GM12878 (cell line): Measurements from ENCODE around the gene SSTR4. TPM values are rescaled to one million over a fixed set of nuclear protein-coding genes. Genes with fewer than 3 reads are reported as not detected.

Source experiments
- ATAC-seq: fragments of 200-7000 bp; cut with Tn5 transposase; 3 replicates; pipeline ENCODE4 v1.9.1; 2020; ENCODE audit warnings: mild to moderate bottlenecking, moderate library complexity
- BruUV-seq: library from RNA; stranded (reverse); fragments of 400-500 nt; replicated peaks from 2 replicates; lab custom pipeline; 2021; lab: Mats Ljungman, UMichigan
- CTCF ChIA-PET: fragments of 300-600 bp; sonication (Branson Sonifier 250); formaldehyde crosslinking; extraction: SDS; loops from one replicate; lab custom pipeline; 2021; ENCODE audit warnings: inconsistent platforms; lab: Yijun Ruan, JAX
- POLR2A ChIA-PET: fragments of 350-600 bp; formaldehyde crosslinking; extraction: SDS; loops from one replicate; lab custom pipeline; 2021; ENCODE audit warnings: inconsistent platforms; lab: Charles Lee
- RAD21 ChIA-PET: fragments of 300-600 bp; sonication (Branson Sonifier 250); formaldehyde crosslinking; loops from one replicate; lab custom pipeline; 2023; ENCODE audit warnings: antibody characterized with exemption; ENCODE audit not compliant: unreplicated experiment; lab: Charles Lee
- SMC1A ChIA-PET: fragments of 300-600 bp; sonication (Branson Sonifier 250); formaldehyde crosslinking; loops from one replicate; lab custom pipeline; 2023; ENCODE audit not compliant: unreplicated experiment, uncharacterized antibody; lab: Charles Lee
- DNase-seq: peaks from one replicate; pipeline ENCODE4 v3.0.0-alpha.2; 2011; ENCODE audit warnings: low read depth, low spot score
- FAIRE-seq: peaks from 3 replicates; lab custom pipeline; 2011; peaks lifted over from hg19 to GRCh38; lab: Jason Lieb, UNC
- H2AFZ ChIP-seq: 2 replicates; pipeline ENCODE4 v1.6.0; 2011; ENCODE audit warnings: low read depth, low read length, control low read depth; ENCODE audit not compliant: control insufficient read depth
- H3K27ac ChIP-seq: 2 replicates; pipeline ENCODE4 v1.5.1; 2011; ENCODE audit warnings: control low read depth; ENCODE audit not compliant: control insufficient read depth, insufficient read depth
- H3K27me3 ChIP-seq, 2 experiments: replicated peaks in 1 of 2; 2 replicates each; pipeline versions ENCODE4 v1.6.0 to v1.6.1; 2011; ENCODE audit warnings: low read length in 1 of 2; ENCODE audit not compliant: control insufficient read depth in 2 of 2, insufficient read depth in 2 of 2
- H3K36me3 ChIP-seq, 2 experiments: 2 replicates each; pipeline ENCODE4 v1.5.1; 2011; ENCODE audit warnings: low read length in 1 of 2; ENCODE audit not compliant: control insufficient read depth in 2 of 2, insufficient read depth in 2 of 2
- H3K4me1 ChIP-seq: 2 replicates; pipeline ENCODE4 v1.6.1; 2011; ENCODE audit warnings: mild to moderate bottlenecking, low read length, moderate library complexity, mixed read lengths; ENCODE audit not compliant: control insufficient read depth, insufficient read depth
- H3K4me2 ChIP-seq: 2 replicates; pipeline ENCODE4 v1.6.0; 2011; ENCODE audit warnings: control low read depth; ENCODE audit not compliant: control insufficient read depth, insufficient read depth
- H3K4me3 ChIP-seq: fragments of 200-600 bp; sonication (generic); 2 replicates; pipeline ENCODE4 v1.5.1; 2016
- H3K79me2 ChIP-seq: 2 replicates; pipeline ENCODE4 v1.6.0; 2011; ENCODE audit warnings: low read length; ENCODE audit not compliant: control insufficient read depth, insufficient read depth
- H3K9ac ChIP-seq: 2 replicates; pipeline ENCODE4 v1.8.0; 2011; ENCODE audit warnings: low read length, control low read depth, mixed read lengths; ENCODE audit not compliant: control insufficient read depth, insufficient read depth
- H3K9me3 ChIP-seq: replicated peaks from 3 replicates; pipeline ENCODE4 v1.5.1; 2011; ENCODE audit warnings: mild to moderate bottlenecking, low read length; ENCODE audit not compliant: control insufficient read depth, insufficient read depth
- H4K20me1 ChIP-seq: 2 replicates; pipeline ENCODE4 v1.6.0; 2011; ENCODE audit not compliant: control insufficient read depth, insufficient read depth
- BHLHE40 ChIP-seq, 2 experiments: fragments of 450-650 bp in 1 of 2; IDR thresholded peaks; 2 replicates each; pipeline ENCODE4 v1.6.1; 2011 to 2017; ENCODE audit warnings: low read depth in 2 of 2, borderline replicate concordance in 1 of 2, improper control_type of control experiment in 1 of 2, low read length in 1 of 2, mild to moderate bottlenecking in 1 of 2
- CBX3 ChIP-seq: fragments of 200-600 bp; sonication (generic); IDR thresholded peaks from 2 replicates; pipeline ENCODE4 v1.6.1; 2016; ENCODE audit warnings: low read depth, borderline replicate concordance
- EZH2 ChIP-seq: IDR thresholded peaks from 2 replicates; pipeline ENCODE4 v1.6.1; 2012; ENCODE audit warnings: low read depth, mild to moderate bottlenecking, control low read depth, inconsistent platforms, low read length, borderline replicate concordance; ENCODE audit not compliant: control insufficient read depth
- HDAC2 ChIP-seq: fragments of 200-600 bp; sonication (generic); IDR thresholded peaks from 2 replicates; pipeline ENCODE4 v1.6.1; 2017
- PAX5 ChIP-seq: IDR thresholded peaks from 2 replicates; pipeline ENCODE4 v1.6.1; 2011; ENCODE audit warnings: low read depth, low read length, borderline replicate concordance
- PML ChIP-seq: IDR thresholded peaks from 2 replicates; pipeline ENCODE4 v1.6.1; 2012; ENCODE audit warnings: low read length, inconsistent platforms
- USF2 ChIP-seq: IDR thresholded peaks from 2 replicates; pipeline ENCODE4 v1.6.1; 2011; ENCODE audit warnings: low read depth, low read length, improper control_type of control experiment, borderline replicate concordance
- ZZZ3 ChIP-seq: IDR thresholded peaks from 2 replicates; pipeline ENCODE4 v1.6.1; 2011; ENCODE audit warnings: low read depth; ENCODE audit not compliant: control insufficient read depth, insufficient read length
- WGBS: methylation state at CpG from one replicate; pipeline ENCODE4 v1.1.6; 2016; ENCODE audit warnings: low lambda C conversion rate; ENCODE audit not compliant: insufficient replicate concordance, insufficient coverage; ENCODE audit errors: missing lambda C conversion rate; 5-methylcytosine and 5-hydroxymethylcytosine counted together
- in situ Hi-C: fragments of 300-500 bp; cut with MboI; formaldehyde crosslinking; loops from 9 replicates; pipeline ENCODE4 v1.14.3; 2018; ENCODE audit warnings: mixed read lengths
- intact Hi-C: fragments of 100-400 bp; cut with micrococcal nuclease; formaldehyde crosslinking; loops from one replicate; pipeline ENCODE4 v1.14.2; 2022; ENCODE audit not compliant: unreplicated experiment
- polyA plus RNA-seq, 11 experiments: library from polyadenylated mRNA; depleted of rRNA in 4 of 11; unstranded in 6 of 11; stranded (reverse) in 5 of 11; fragments of >200 nt; fragmentation: Nextera tagmentation in 4 of 11; fragmentation: Illumina TruSeq in 1 of 11; extraction: Ambion mirVana in 4 of 11; extraction: Trizol in 1 of 11; gene quantifications; 1 replicate in 1 of 11; 2 replicates in 10 of 11; pipeline versions ENCODE4 v1.2.1 to v1.2.3, GENCODE V29; 2011 to 2016; ENCODE audit warnings: inconsistent platforms in 2 of 11, missing spikeins in 2 of 11, low read depth in 1 of 11
- total RNA-seq, 4 experiments: library from RNA; depleted of rRNA in 3 of 4; stranded (reverse); fragments of >200 nt in 3 of 4; fragmentation: Illumina TruSeq in 1 of 4; extraction: Trizol in 1 of 4; gene quantifications; 2 replicates each; pipeline versions ENCODE4 v1.2.1 to v1.2.3, GENCODE V29; 2013 to 2021

SSTR4 gene
- total and polyA plus RNA-seq, 10 of the 15 experiments (the other 5 are each of a cell fraction or from before 2014, with no cell fraction given): not detected

- Histone ChIP-seq H3K27ac (no peak overlapping the region), H4K20me1 (no peaks in the 10 kb centered on the region), H3K4me2 (no peak overlapping the region), H3K9ac (no peak overlapping the region), H3K27me3 (no peaks in the 10 kb centered on the region; a peak in 1 of 4 replicates), H3K9me3 (no peaks in the 10 kb centered on the region), H3K4me1 (no peaks in the 10 kb centered on the region), H2AFZ (no peak overlapping the region), H3K4me3 (no peak overlapping the region), H3K79me2 (no peaks in the 10 kb centered on the region), H3K36me3 (no peaks in the 10 kb centered on the region)
- no peak for FAIRE-seq
- intact Hi-C loops (no loop called here), in situ Hi-C loops (no loop called here)
- 4% methylated on average over 3 of the region's 3 CpGs for WGBS
- ChIA-PET CTCF (no interaction called here), SMC1A (interaction anchor here (0.6 kb wide), 1 partner anchor 292 kb away, joined by 3 read pairs; no protein-coding TSS in a partner anchor), RAD21 (no interaction called here), POLR2A (no interaction called here)
- DNase-seq: no peak
- TF ChIP-seq ZZZ3: no peak
- TF ChIP-seq EZH2: no peak
- TF ChIP-seq PAX5: no peak
- TF ChIP-seq USF2: no peak
- TF ChIP-seq PML: no peak
- no peak for TF ChIP-seq HDAC2
- TF ChIP-seq BHLHE40 (IDR thresholded peaks at IDR 0.05; ENCODE audit: borderline replicate concordance in 1 of 2, low read depth in 2 of 2, low read length in 1 of 2): no peak
- TF ChIP-seq CBX3: no peak
- no peak for ATAC-seq
- no TSS peak for BruUV-seq
Measured at GRCh38 chr20:23037017-23037481, 1.9 kb downstream of the SSTR4 start.
